ENCODE results near the gene ZFAND3. TPM values are rescaled to one million over a fixed set of nuclear protein-coding genes. Genes with fewer than 3 reads are reported as not detected.

Gene ZFAND3
- total and polyA plus RNA-seq, 10 donors, result 9.3 to 63.7 (median 49.9) TPM

DNA sequence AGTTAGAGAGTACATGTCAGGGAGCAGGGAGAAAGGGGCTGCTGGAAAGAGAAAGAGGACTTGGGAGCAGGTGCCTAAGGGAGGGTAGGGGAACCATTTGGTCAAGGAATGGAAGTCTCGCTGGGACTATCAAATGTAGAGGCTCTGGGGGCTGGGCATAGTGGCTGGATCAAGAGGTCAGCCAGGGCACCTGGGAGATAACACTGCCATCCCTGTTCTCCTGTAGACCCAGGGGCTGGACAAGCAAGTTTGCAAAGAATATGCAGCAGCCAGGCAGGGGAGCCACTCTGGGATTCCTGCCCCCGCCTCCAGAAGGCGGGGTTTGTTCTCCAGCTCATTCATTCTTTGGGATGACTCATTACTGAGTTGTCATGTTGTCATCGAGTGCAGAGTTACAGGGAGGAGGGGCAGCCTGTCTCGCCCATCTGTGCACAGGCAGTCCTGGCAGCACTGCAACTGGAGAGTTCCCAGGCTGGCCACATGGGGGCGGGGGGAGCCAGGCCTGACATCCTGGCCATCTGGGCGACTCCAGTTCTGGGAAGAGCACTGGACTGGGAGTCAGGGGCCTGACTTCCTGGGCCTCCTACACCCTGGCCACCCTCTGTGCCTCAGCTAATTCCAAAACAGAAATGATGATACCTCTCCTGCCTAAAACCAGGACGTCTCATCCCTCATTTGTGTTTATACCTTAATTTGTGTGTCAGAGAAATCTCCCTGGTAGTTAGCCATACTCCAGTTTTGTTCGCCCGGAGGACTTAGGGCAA, 28.2 kb upstream of the ZFAND3 start:
- no peak overlapping the region for H3K27ac ChIP-seq
- 25 to 43% (median 31%) methylated on average over 7 to 10 of the region's 10 CpGs for WGBS, 5 donors
- intact Hi-C loops (cut with DNase I; ENCODE audit: low total_unique reads), result loop anchor here (5.0 kb wide), 1 partner anchor 701 kb away; no protein-coding TSS in a partner anchor
- H3K27me3 ChIP-seq (replicated peaks in 1 of 7), result no peaks in the 10 kb centered on the region
- H3K36me3 ChIP-seq, result no peaks in the 10 kb centered on the region
- H3K9me3 ChIP-seq, result no peaks in the 10 kb centered on the region
- peak; percentile 93 for DNase-seq
- peaks cover 0 to 12% (median 9%) of the 10 kb centered on the region in 6 donors for H3K4me1 ChIP-seq
- peak; percentile 72 to 76 (median 76) for TF ChIP-seq POLR2AphosphoS5 (IDR thresholded peaks at IDR 0.05)
- TF ChIP-seq, protein P1, sequence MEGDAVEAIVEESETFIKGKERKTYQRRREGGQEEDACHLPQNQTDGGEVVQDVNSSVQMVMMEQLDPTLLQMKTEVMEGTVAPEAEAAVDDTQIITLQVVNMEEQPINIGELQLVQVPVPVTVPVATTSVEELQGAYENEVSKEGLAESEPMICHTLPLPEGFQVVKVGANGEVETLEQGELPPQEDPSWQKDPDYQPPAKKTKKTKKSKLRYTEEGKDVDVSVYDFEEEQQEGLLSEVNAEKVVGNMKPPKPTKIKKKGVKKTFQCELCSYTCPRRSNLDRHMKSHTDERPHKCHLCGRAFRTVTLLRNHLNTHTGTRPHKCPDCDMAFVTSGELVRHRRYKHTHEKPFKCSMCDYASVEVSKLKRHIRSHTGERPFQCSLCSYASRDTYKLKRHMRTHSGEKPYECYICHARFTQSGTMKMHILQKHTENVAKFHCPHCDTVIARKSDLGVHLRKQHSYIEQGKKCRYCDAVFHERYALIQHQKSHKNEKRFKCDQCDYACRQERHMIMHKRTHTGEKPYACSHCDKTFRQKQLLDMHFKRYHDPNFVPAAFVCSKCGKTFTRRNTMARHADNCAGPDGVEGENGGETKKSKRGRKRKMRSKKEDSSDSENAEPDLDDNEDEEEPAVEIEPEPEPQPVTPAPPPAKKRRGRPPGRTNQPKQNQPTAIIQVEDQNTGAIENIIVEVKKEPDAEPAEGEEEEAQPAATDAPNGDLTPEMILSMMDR (IDR thresholded peaks at IDR 0.05 in 8 of 11, conservative IDR thresholded peaks at IDR 0.05 in 3 of 11), result peak; percentile 83 to 99 (median 92)
- TF ChIP-seq POLR2A (IDR thresholded peaks at IDR 0.05), result no peak
- H3K4me3 ChIP-seq, result no peak overlapping the region

DNA sequence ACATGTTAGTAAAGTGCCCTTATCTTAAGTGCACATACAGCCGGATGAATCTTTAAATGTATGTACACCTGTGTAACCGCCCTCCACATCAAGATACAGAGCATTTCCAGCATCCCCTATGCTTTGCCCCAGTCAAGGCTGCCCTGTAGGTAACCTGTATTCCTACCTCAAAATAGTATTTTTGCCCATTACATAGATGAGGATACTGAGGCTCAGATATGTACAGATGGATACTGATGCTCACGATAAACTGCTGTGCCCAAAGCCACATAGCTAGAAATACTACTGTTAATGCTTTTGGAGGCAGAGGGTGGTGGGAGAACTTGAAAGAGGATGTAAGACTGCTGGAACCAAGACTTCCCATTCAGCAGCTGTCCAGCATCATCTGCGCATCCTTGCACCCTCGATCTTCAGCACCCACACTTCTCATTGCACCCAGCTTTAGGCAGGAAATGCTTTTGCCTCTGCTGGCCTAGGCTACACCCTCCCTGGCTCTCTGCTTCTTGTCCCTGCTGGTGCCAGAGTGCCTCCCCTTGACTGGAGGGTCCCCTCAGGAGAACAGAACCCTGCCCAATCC, 27.0 kb upstream of the ZFAND3 start:
- H3K36me3 ChIP-seq, result no peaks in the 10 kb centered on the region
- peaks cover 0 to 12% (median 9%) of the 10 kb centered on the region in 6 donors for H3K4me1 ChIP-seq
- TF ChIP-seq, protein P1 (IDR thresholded peaks at IDR 0.05 in 8 of 11, conservative IDR thresholded peaks at IDR 0.05 in 3 of 11), result no peak
- TF ChIP-seq POLR2AphosphoS5 (IDR thresholded peaks at IDR 0.05), result no peak
- TF ChIP-seq POLR2A (IDR thresholded peaks at IDR 0.05), result no peak
- H3K9me3 ChIP-seq, result no peaks in the 10 kb centered on the region
- H3K27ac ChIP-seq, result no peak overlapping the region
- H3K4me3 ChIP-seq, result no peak overlapping the region
- 77 to 92% (median 82%) methylated on average over 5 of the region's 5 CpGs for WGBS, 5 donors
- intact Hi-C loops (cut with DNase I; ENCODE audit: low total_unique reads), result loop anchor here (5.0 kb wide), 1 partner anchor 700 kb away; no protein-coding TSS in a partner anchor
- H3K27me3 ChIP-seq (replicated peaks in 1 of 7), result no peaks in the 10 kb centered on the region
- no peak for DNase-seq

DNA sequence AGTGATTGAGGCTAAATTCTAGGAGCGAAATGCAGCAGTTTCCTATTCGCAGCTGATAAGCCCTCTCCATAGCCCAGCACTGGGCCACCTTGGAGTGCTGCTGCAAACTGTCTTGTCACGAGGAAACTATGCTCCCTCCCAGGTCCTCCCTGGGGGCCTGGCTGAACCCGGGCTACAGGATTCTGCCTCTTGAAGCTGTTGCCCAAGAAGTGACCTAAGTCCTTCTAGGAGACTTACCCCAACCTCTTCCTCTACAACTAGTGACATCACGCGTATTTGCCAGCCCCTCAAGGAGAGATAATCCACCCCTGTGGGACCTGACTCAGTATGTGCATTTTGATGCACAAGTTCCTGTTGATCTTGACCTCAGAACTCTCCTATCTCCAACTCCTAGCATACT, 26.5 kb upstream of the ZFAND3 start:
- intact Hi-C loops (cut with DNase I; ENCODE audit: low total_unique reads), result loop anchor here (5.0 kb wide), 1 partner anchor 699 kb away; no protein-coding TSS in a partner anchor
- Histone ChIP-seq H3K9me3 (no peaks in the 10 kb centered on the region), H3K36me3 (no peaks in the 10 kb centered on the region), H3K4me1 (peaks cover 0 to 12% (median 9%) of the 10 kb centered on the region in 6 donors), H3K27ac (no peak overlapping the region), H3K27me3 (replicated peaks in 1 of 7) (no peaks in the 10 kb centered on the region), H3K4me3 (no peak overlapping the region)
- no peak for DNase-seq
- no peak for TF ChIP-seq POLR2AphosphoS5 (IDR thresholded peaks at IDR 0.05)
- TF ChIP-seq, protein P1 (IDR thresholded peaks at IDR 0.05 in 8 of 11, conservative IDR thresholded peaks at IDR 0.05 in 3 of 11), result no peak
- TF ChIP-seq POLR2A (IDR thresholded peaks at IDR 0.05), result no peak
- WGBS, 5 donors, result 76 to 88% (median 84%) methylated on average over 2 to 6 of the region's 6 CpGs

DNA sequence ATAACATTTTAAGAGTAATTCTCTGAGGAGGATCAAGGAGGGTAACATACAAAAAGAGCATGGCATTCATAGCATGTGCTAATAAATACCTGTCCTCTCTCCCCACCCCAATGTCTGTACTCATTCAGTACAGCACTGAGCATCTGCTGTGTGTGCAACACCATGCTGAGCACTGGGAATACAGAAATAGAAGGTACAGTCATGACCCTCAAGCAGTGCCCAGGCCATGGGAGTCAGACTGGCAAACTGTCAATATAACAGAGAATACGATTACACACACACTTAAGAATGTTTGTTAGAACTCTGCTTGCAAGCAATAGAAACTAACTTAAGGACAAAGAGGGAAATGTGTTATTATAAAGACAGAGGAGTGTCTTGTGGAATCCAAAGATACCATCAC, 24.7 kb upstream of the ZFAND3 start:
- no peak for TF ChIP-seq POLR2A (IDR thresholded peaks at IDR 0.05)
- TF ChIP-seq POLR2AphosphoS5 (IDR thresholded peaks at IDR 0.05), result no peak
- TF ChIP-seq, protein P1 (IDR thresholded peaks at IDR 0.05 in 8 of 11, conservative IDR thresholded peaks at IDR 0.05 in 3 of 11), result no peak
- Histone ChIP-seq H3K4me3 (no peak overlapping the region), H3K9me3 (no peaks in the 10 kb centered on the region), H3K36me3 (no peaks in the 10 kb centered on the region), H3K27ac (no peak overlapping the region), H3K4me1 (peaks cover 0 to 13% (median 9%) of the 10 kb centered on the region in 6 donors), H3K27me3 (replicated peaks in 1 of 7) (no peaks in the 10 kb centered on the region)
- 0 to 94% (median 44%) methylated on average over 1 of the region's 1 CpG for WGBS, 5 donors
- DNase-seq, result no peak
- intact Hi-C loops (cut with DNase I; ENCODE audit: low total_unique reads), result loop anchor here (5.0 kb wide), 1 partner anchor 697 kb away; no protein-coding TSS in a partner anchor

Measured in spleen (tissue), 11 donors.